T-helper 17 cell (primary cell): ENCODE results near the gene HMGB1. TPM values are rescaled to one million over a fixed set of nuclear protein-coding genes. Genes with fewer than 3 reads are reported as not detected.
A peak's percentile ranks its signal among the peaks of the same experiment; 100 is the strongest.

Experiments
- ATAC-seq: fragments of 150-1000 bp; cut with Tn5 transposase; 2 replicates; pipeline ENCODE4 v1.10.0; 2021; ENCODE audit warnings: mild to moderate bottlenecking, moderate library complexity
- DNase-seq, 3 donors: peaks; one replicate each; pipeline versions ENCODE4 v3.0.0 to v3.0.0-alpha.2; 2020 to 2021
- H3K9me3 ChIP-seq: one replicate; pipeline ENCODE4 v1.7.0; 2013; ENCODE audit warnings: low read length, mild to moderate bottlenecking; ENCODE audit not compliant: control insufficient read depth, poor library complexity, severe bottlenecking
- H3K27ac Mint-ChIP-seq: one replicate; pipeline ENCODE4 v1.8.0; 2022; ENCODE audit warnings: mild to moderate bottlenecking, moderate library complexity, mixed read lengths
- H3K27me3 Mint-ChIP-seq: one replicate; pipeline ENCODE4 v1.8.0; 2022; ENCODE audit warnings: mixed read lengths
- H3K36me3 Mint-ChIP-seq: one replicate; pipeline ENCODE4 v1.8.0; 2022; ENCODE audit warnings: low read depth, mixed read lengths
- H3K4me1 Mint-ChIP-seq: one replicate; pipeline ENCODE4 v1.8.0; 2022; ENCODE audit warnings: mild to moderate bottlenecking, mixed read lengths
- H3K4me3 Mint-ChIP-seq: one replicate; pipeline ENCODE4 v1.8.0; 2022; ENCODE audit warnings: mild to moderate bottlenecking, moderate library complexity, mixed read lengths
- total RNA-seq, 4 donors: library from RNA in 2 of 4; stranded (reverse) in 2 of 4; gene quantifications; one replicate each; pipeline ENCODE4 v1.2.3 and lab custom pipeline; 2022 to 2026

Gene HMGB1
- total RNA-seq, 2 donors from 2014 or later = 285 to 308 TPM

DNA sequence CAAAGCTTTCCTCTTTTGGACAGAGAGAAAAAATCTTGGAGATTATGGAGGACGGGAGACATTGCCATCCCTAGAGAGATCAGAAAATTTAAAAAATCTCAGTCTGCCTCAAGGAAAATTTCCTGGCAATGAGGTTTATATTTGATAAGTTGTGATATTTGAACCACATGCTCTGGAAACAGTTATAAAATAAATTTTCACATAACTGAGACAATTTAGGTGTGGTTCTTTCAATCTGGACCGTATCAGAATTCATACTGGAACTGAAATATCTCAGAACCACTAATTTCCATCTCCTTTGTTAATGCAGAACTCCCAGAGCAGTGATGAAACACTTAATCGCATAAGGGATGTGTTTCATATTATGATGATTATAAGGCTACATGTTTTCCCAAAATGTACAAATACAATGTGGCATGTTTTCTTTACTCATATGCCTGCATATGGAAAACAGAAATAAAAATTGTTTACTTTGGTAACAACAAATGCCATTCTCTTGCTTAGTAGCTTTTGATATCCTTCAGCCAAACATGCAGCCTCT, 29.8 kb downstream of the HMGB1 start:
- no peaks in the 10 kb centered on the region for H3K9me3 ChIP-seq
- H3K36me3 Mint-ChIP-seq = peaks cover 2% of the 10 kb centered on the region
- peaks cover 12% of the 10 kb centered on the region for H3K27me3 Mint-ChIP-seq
- no peak overlapping the region for H3K27ac Mint-ChIP-seq
- no peak for ATAC-seq
- DNase-seq = no peak
- H3K4me1 Mint-ChIP-seq = no peaks in the 10 kb centered on the region
- H3K4me3 Mint-ChIP-seq = no peak overlapping the region

DNA sequence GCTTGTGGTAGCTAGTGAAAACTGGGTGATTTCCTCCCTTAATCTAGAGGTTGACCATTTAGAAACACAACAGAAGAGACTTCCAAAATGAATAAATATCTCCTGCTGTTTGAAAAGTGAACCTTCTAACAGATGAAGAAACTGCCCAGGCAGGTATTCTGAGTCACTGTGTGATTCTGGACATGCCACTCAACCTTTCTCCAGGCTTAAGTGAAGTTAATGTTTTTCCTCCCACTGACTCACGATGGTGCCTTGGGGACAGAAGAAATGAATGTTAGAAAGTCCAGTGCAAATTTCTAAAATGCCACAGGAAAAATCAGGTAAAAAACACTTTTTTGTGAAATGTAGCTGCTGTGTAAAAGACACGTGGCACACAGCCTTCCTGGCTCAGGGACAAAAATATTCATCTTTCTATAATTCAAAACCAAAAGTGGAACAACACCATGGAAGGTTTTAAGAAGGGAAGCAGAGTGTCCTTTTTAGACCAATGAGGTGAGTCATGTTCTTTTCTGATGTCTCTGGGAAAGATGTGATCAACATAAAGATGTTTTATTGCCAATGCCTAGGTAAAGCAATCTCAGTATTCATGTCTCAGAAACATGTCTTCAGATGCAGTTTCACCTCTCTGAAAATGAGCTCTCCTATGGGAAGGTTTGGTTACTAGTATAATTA, 34.3 kb downstream of the HMGB1 start:
- Mint-ChIP-seq H3K4me1 (peaks cover 5% of the 10 kb centered on the region), H3K27ac (no peak overlapping the region), H3K27me3 (peaks cover 5% of the 10 kb centered on the region), H3K4me3 (no peak overlapping the region), H3K36me3 (no peaks in the 10 kb centered on the region)
- H3K9me3 ChIP-seq = no peaks in the 10 kb centered on the region
- no peak for DNase-seq
- ATAC-seq = no peak

DNA sequence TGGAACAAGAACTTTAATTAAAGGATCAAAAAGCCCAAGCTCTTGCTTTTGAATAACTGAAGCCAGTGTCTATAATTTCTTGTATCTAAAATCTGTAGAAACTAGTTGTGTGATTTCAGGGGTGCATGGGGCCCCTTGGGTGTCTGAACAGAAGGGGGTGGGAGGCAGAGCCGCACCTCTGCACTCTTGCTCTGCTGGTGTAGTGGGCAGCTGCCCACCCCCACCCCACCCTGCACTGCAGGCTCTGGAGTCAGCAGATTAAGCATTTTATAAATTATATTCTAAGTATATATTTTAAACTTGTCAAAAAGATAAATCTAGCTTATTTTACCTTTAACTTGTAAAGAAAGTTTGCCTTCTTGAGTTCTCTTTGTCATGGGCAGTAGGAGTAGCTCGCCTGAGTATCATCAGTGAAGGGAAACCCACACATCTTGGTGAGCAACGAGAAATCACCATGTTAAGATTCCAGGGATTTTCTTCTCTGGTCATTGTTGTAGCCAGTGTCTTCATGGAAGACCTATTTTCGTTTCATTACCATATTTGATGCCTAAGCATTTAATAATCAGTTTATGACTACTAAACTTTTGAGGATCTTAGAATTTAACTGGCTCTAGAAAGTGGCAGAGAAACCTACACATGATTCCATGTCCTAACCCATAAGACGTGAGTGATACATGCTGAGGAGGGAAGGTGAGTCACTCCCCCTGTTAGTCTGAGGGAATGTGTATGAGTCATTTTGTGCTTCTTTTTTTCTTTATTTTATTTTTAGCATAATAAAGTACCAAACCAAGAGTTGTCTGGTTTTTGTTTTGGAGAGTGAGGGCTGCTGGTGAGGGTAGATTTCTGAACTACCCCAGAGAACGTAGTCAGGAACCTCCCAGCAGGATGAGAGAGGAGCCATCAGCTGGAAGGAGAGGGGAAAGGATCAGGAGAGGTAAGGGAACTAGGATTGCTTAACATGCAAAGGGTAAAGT, 35.7 kb downstream of the HMGB1 start:
- H3K36me3 Mint-ChIP-seq = no peaks in the 10 kb centered on the region
- no peaks in the 10 kb centered on the region for H3K27me3 Mint-ChIP-seq
- H3K27ac Mint-ChIP-seq = peak overlapping the region; percentile 71
- no peak for DNase-seq
- peak; percentile 41 for ATAC-seq
- H3K4me3 Mint-ChIP-seq = no peak overlapping the region
- no peaks in the 10 kb centered on the region for H3K9me3 ChIP-seq
- H3K4me1 Mint-ChIP-seq = peaks cover 5% of the 10 kb centered on the region

DNA sequence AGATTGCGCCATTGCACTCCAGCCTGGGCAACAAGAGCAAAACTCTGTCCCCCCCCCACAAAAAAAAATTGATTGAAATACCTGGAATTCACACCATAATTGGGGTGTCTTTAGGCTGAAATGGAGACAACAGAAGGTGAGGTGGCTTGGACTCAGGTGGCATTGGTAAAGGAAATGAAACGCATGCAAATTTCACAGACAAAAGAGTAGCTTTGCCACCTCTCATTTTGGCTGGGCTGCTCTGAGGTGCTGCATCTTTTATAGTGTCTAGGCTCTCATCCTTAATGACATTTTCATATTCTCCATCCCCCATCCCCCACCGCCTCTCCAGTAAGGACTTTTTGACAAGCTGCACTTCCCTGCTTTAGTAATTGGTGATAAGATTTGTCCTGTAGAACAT, 36.5 kb downstream of the HMGB1 start:
- no peak for DNase-seq
- H3K4me1 Mint-ChIP-seq = peaks cover 5% of the 10 kb centered on the region
- no peaks in the 10 kb centered on the region for H3K36me3 Mint-ChIP-seq
- no peaks in the 10 kb centered on the region for H3K27me3 Mint-ChIP-seq
- no peaks in the 10 kb centered on the region for H3K9me3 ChIP-seq
- H3K27ac Mint-ChIP-seq = no peak overlapping the region
- H3K4me3 Mint-ChIP-seq = no peak overlapping the region
- no peak for ATAC-seq

DNA sequence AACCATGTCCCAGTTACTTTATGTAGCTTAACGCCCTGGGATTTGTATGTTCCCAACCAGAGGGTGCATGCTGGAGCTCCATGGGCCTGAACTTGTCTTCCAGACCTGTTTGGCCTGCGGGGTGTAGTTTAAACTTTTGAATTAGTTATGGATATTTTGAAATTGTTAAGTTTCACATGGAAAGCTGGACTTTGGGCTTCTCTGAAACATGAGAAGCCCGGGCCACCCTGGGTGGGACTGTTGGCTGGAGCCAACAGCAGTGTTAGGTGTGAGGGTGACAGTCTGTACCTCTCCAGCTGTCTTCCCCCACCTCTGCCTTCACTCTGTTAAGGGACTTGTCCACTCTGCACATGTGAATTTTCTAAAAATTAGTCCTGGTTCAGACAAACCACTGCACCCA, 41.8 kb downstream of the HMGB1 start:
- DNase-seq (no peak), ATAC-seq (no peak)
- no peaks in the 10 kb centered on the region for H3K36me3 Mint-ChIP-seq
- peaks cover 19% of the 10 kb centered on the region for H3K4me1 Mint-ChIP-seq
- H3K9me3 ChIP-seq = no peaks in the 10 kb centered on the region
- H3K27me3 Mint-ChIP-seq = no peaks in the 10 kb centered on the region
- H3K4me3 Mint-ChIP-seq = no peak overlapping the region
- no peak overlapping the region for H3K27ac Mint-ChIP-seq

DNA sequence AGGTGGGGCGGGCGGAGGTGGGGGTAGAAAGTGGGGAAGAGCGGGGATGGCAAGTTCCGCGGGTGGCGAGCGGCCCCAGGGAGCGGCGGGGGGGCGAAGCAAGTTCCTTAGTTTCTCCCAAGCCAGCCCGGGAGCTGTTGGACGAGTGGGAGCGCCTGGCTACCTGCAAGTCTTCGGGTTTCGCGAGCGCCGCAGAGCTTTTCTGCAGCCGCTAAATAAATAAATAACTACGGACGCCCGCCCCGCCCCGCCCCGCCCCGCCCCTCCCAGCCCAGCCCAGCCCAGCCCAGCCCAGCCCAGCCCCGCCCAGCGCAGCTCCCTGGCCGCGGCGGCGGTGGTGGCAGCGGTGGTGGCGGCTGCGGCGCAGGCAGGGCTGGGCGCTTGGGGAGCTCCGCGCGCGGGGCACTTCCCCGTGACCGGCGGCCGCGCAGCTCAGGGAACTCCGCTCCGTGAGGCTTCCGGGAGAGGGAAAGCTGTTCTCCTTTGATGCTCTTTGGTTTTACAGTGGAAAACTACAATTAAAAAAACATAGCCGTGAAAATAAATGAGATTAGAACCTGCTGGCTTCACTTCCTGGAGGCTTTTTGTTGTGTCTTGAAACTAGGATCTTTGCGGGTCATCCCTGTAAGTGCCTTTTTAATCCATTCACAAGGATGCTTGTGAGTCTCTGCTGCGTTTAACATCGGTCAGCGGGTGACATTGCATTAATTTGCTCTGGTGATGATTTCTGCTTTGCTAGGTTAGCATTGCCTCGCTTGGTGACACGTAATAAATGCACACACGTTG, 43.5 kb downstream of the HMGB1 start, which contains the start of gene UBE2L5:
UBE2L5 (plus strand) TSS at position 440 of the 786 bp plus-strand sequence. CDS start 5,498 bp downstream, outside the sequence.
- Mint-ChIP-seq H3K27ac (peak within 1 kb of the TSS; percentile 79), H3K27me3 (no peaks in the 10 kb centered on the region), H3K4me1 (peaks cover 27% of the 10 kb centered on the region), H3K4me3 (peak within 1 kb of the TSS; percentile 92), H3K36me3 (no peaks in the 10 kb centered on the region)
- ATAC-seq (peak; percentile 91), DNase-seq (peak; percentile 46 to 75 (median 74))
- no peaks in the 10 kb centered on the region for H3K9me3 ChIP-seq

DNA sequence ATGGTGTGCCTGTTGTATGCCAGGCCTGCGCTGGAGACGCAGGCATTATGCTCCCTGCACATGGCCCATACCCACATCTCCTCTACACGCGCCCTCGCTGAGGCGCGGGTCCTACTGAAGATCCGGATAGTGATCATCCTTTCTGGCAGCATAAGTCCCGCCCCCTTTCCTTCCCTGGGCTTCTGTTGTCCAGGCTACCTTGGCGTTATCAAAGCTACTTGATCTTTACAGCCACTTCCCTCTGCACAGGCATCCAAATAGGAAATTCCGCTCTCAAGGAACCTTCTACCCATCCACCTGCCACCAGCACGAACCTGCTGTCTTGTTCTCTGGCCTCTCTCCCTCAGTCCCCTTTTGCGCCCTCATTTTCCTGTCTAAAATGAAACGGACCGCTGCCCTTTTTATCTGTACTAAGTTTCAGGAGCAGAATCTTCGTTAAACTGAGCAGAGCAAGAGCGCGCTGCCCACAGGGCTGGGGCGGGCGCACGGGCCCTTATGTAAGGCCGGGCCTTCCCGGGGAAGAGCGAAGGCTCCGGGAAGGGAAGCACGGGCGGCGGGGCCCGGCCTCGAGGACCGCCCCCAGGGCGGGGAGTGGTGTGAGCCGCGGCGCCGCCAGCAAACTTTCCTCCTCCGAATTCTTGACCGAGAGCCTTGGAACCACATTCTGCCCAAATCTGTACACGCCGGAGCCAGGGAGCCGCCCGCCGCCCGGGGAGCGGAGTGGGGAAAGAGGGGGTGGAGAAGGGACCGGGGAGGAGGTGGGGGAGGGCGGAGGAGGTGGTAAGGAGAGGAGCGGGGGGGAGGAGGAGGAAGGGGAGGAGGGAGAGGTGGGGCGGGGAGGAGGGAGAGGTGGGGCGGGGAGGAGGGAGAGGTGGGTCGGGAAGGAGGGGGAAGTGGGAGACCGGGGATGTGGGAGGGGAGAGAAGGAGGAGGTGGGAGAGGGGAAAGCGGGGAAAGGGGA, 44.4 kb downstream of the HMGB1 start:
- Mint-ChIP-seq H3K27ac (peak overlapping the region; percentile 47), H3K4me1 (peaks cover 27% of the 10 kb centered on the region), H3K4me3 (peak overlapping the region; percentile 92), H3K27me3 (no peaks in the 10 kb centered on the region), H3K36me3 (no peaks in the 10 kb centered on the region)
- ATAC-seq (peak; percentile 39), DNase-seq (peak; percentile 20 to 36 (median 32))
- H3K9me3 ChIP-seq = no peaks in the 10 kb centered on the region

DNA sequence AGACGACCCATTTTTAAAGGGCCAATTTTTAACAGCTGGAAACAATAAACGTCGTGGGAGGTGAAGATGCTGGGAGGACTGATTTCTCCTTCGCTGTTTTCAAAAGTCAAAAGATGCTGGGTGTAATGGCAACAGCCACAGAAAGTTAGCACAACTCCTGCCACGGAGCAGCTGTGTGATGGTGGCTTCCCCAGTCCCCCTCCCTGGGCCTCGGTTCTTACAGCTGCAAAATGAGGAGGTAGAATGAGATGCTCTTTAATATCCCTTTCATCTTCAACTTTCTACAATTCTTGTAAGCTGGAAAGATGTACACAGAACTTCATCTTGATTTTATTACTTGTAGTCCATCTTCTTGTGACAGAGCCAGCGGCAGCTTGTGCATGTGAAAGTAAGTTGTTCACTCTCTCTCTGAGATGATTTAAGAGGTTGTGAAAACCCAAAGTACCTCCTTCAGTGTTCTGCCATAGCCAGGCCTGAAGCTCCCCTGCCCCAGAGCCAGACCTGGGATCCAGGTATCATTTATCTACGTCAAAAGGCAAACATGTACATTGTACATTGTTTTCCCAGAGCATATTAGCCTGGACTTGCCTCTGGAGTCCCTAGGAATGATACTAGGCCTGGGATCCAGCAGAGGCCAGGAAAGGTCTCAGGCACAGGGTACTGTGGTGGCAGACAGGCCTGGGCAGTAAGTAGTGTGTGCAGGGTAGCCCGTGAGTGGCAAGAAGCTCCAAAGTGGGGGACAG, 46.8 kb downstream of the HMGB1 start:
- Mint-ChIP-seq H3K27ac (peak overlapping the region; percentile 6), H3K27me3 (no peaks in the 10 kb centered on the region), H3K4me3 (peak overlapping the region; percentile 41), H3K4me1 (peaks cover 36% of the 10 kb centered on the region), H3K36me3 (no peaks in the 10 kb centered on the region)
- H3K9me3 ChIP-seq = no peaks in the 10 kb centered on the region
- ATAC-seq = no peak
- DNase-seq = no peak

DNA sequence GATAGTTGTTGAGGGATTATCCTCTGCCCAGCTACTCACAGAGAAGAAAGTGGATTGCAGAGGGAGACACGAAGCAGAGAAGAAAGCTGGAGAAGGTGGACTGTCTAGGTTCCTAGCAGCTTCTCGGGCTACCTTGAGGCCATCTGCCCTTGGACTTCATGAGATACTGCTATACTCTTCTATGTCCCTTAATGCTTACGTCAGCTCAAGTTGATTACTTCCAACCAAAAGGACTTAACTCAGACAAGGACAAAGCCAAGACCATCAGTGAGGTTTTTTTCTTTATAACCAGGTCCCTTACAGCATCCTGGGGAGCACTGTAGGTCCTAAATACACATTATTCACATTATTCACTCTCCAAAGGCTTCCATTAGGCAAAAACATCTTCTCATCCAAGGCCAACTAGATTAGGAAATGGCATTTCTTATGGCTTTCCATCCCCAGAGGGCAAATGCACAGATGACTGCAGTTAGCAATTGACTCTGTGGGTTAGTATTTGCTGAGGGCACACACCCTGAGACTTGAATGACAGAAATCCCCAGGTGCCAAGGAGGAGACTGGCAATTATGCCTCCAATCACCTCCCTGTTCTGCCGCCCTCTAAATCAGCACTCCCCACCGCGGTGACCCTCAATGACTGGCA, 47.5 kb downstream of the HMGB1 start:
- Mint-ChIP-seq H3K4me3 (no peak overlapping the region), H3K36me3 (no peaks in the 10 kb centered on the region), H3K4me1 (peaks cover 37% of the 10 kb centered on the region), H3K27ac (peak overlapping the region; percentile 6), H3K27me3 (no peaks in the 10 kb centered on the region)
- DNase-seq = no peak
- ATAC-seq = no peak
- H3K9me3 ChIP-seq = no peaks in the 10 kb centered on the region

DNA sequence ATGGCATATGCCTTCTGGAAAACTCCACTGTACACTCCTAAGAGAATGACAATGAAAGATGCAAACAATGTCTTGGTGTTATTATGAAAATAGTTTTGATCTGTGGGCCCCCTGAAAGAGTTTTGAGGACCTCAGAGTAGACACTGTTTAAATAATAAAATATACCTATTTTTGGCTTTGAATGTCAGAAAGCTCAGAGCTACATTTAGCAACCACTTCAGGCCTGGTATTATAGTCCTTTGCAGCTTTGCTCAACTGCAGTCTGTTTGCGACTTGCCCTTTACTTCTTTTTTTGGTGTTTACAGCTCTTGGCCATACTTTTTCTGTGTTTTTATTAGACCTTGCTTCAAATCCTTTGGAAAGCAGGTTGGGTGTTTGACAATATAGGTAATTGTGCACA, 49.3 kb downstream of the HMGB1 start:
- Mint-ChIP-seq H3K27ac (no peak overlapping the region), H3K4me3 (no peak overlapping the region), H3K27me3 (no peaks in the 10 kb centered on the region), H3K36me3 (no peaks in the 10 kb centered on the region), H3K4me1 (peaks cover 36% of the 10 kb centered on the region)
- no peak for DNase-seq
- H3K9me3 ChIP-seq = no peaks in the 10 kb centered on the region
- ATAC-seq = no peak

DNA sequence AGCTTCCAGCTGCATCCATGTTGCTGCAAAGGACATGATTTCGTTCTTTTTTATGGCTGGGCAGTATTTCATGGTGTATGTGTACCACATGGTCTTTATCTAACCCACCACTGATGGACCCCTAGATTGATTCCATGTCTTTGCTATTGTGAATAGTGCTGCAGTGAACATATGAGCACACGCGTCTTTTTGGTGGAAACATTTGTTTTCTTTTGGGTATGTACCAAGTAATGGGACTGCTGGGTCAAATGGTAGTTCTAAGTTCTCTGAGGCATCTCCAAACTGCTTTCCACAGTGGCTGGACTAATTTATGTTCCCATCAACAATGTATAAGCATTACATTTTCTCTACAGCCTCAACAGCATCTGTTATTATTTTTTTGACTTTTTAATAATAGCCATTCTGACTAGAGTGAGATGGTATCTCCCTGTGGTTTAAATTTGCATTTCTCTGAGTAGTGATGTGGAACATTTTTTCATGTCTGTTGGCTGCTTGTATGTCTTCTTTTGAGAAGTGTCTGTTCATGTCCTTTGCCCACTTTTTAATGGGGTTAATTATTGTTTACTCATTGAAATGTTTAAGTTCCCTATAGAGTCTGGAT, 50.2 kb downstream of the HMGB1 start:
- Mint-ChIP-seq H3K4me1 (peaks cover 29% of the 10 kb centered on the region), H3K27me3 (no peaks in the 10 kb centered on the region), H3K4me3 (peak overlapping the region; percentile 53), H3K36me3 (no peaks in the 10 kb centered on the region), H3K27ac (peak overlapping the region; percentile 83)
- no peak for DNase-seq
- no peaks in the 10 kb centered on the region for H3K9me3 ChIP-seq
- peak; percentile 76 for ATAC-seq
